Thyroid gland (tissue), 4 donors: ENCODE measurements around the gene RAB6A. TPM values are rescaled to one million over a fixed set of nuclear protein-coding genes. Genes with fewer than 3 reads are reported as not detected.
A peak's percentile ranks its signal among the peaks of the same experiment; 100 is the strongest.

Experiments used
- DNase-seq, 2 donors: peaks; one replicate each; pipeline ENCODE4 v3.0.0-alpha.2; 2019
- H3K27ac ChIP-seq, 3 donors: fragments of 200-600 bp; sonication (generic); 1 replicate in 2 of 3; 2 replicates in 1 of 3; pipeline ENCODE4 v1.5.1; 2016 to 2019; ENCODE audit warnings: mild to moderate bottlenecking in 1 of 3, moderate library complexity in 1 of 3
- H3K27me3 ChIP-seq: fragments of 200-600 bp; sonication (generic); one replicate; pipeline ENCODE4 v1.5.1; 2019
- H3K36me3 ChIP-seq, 2 donors: fragments of 200-600 bp; sonication (generic); one replicate each; pipeline ENCODE4 v1.5.1; 2016 to 2019
- H3K4me1 ChIP-seq, 2 donors: fragments of 200-600 bp; sonication (generic); one replicate each; pipeline ENCODE4 v1.5.1; 2017 to 2019
- H3K4me3 ChIP-seq, 3 donors: fragments of 200-600 bp; sonication (generic); replicated peaks in 1 of 3; 1 replicate in 2 of 3; 2 replicates in 1 of 3; pipeline ENCODE4 v1.5.1; 2016; ENCODE audit warnings: mild to moderate bottlenecking in 1 of 3
- H3K9me3 ChIP-seq: fragments of 200-600 bp; sonication (generic); one replicate; pipeline ENCODE4 v1.5.1; 2017
- POLR2A ChIP-seq, 2 donors: fragments of 450-650 bp; IDR thresholded peaks; one replicate each; pipeline ENCODE4 v1.6.1; 2017; ENCODE audit warnings: antibody characterized with exemption in 2 of 2, mild to moderate bottlenecking in 2 of 2, moderate library complexity in 1 of 2
- WGBS, 2 donors: methylation state at CpG; one replicate each; pipeline ENCODE4 v1.1.5; 2017; 5-methylcytosine and 5-hydroxymethylcytosine counted together
- intact Hi-C: fragments of 100-400 bp; cut with DNase I; formaldehyde crosslinking; loops from one replicate; pipeline ENCODE4 v1.15.1; 2023
- total RNA-seq, 4 donors: library from RNA; depleted of rRNA; stranded (reverse); fragments of >200 nt; gene quantifications; one replicate each; pipeline ENCODE4 v1.2.3, GENCODE V29; 2016
- TF ChIP-seq, protein P1 (sequence below), 6 experiments: fragments of 200-600 bp in 3 of 6; fragments of 450-650 bp in 3 of 6; sonication (generic) in 3 of 6; IDR thresholded peaks; one replicate each; pipeline ENCODE4 v1.5.1; 2016 to 2019; ENCODE audit warnings: antibody characterized with exemption in 6 of 6, mild to moderate bottlenecking in 2 of 6, inconsistent platforms in 1 of 6, moderate library complexity in 1 of 6

The RAB6A gene
- total RNA-seq, 4 donors from 2014 or later = 131 to 191 (median 178) TPM

DNA sequence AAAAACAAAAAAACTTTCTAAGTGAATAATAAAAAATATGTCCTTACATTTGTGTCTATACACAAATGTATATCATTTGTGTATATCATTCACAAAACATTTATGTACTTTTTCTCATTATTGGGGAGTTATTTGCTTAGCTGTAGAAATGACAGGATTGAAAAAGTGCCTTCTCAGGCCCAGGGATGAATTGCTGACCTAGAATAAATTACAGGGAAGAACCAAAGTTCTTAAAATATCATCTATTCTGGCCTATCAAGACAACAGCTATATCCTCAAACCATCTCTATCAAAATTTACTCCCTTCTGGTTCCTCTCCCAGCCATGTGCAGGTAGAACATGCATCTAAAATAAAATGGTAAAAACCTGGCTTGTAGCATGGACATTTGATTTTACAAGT is 1.9 kb upstream of the RAB6A start:
- intact Hi-C loops = no loop called here
- TF ChIP-seq, protein P1, sequence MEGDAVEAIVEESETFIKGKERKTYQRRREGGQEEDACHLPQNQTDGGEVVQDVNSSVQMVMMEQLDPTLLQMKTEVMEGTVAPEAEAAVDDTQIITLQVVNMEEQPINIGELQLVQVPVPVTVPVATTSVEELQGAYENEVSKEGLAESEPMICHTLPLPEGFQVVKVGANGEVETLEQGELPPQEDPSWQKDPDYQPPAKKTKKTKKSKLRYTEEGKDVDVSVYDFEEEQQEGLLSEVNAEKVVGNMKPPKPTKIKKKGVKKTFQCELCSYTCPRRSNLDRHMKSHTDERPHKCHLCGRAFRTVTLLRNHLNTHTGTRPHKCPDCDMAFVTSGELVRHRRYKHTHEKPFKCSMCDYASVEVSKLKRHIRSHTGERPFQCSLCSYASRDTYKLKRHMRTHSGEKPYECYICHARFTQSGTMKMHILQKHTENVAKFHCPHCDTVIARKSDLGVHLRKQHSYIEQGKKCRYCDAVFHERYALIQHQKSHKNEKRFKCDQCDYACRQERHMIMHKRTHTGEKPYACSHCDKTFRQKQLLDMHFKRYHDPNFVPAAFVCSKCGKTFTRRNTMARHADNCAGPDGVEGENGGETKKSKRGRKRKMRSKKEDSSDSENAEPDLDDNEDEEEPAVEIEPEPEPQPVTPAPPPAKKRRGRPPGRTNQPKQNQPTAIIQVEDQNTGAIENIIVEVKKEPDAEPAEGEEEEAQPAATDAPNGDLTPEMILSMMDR (IDR thresholded peaks at IDR 0.05) = no peak
- TF ChIP-seq POLR2A (IDR thresholded peaks at IDR 0.05) = no peak
- no peaks in the 10 kb centered on the region for H3K36me3 ChIP-seq

DNA sequence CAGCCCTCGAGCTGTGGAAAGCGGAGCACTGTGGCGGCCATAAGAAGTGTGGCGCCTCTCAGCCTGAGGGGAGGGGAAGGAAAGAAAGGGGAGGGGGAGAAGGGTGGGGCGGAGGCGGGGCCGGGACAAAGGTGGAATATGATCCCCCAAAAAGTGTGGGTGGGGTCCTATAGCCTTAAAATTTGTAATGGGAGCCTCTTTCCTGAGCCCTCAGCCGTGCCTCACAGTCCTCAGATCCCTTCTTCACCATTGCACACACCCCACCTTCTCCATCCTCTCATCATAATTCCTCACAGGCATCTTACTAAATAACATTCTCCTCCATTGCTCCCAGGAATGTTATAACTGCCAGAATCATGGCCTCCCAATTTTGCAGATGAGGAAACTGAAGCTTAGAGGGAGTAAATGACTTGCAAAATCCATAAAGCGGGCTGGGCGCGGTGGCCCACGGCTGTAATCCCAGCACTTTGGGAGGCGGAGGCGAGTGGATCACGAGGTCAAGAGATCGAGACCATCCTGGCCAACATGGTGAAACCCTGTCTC is 600 bp upstream of the RAB6A start:
- no peak for TF ChIP-seq POLR2A (IDR thresholded peaks at IDR 0.05)
- TF ChIP-seq, protein P1 (IDR thresholded peaks at IDR 0.05) = peak in 1 of 6 experiments; percentile 1
- Histone ChIP-seq H3K27ac (peak overlapping the region; percentile 82 to 87 (median 86)), H3K4me1 (peaks cover 19% of the 10 kb centered on the region in 2 donors), H3K4me3 (peak overlapping the region in 1 of 3 donors; percentile 18), H3K9me3 (no peaks in the 10 kb centered on the region), H3K27me3 (no peaks in the 10 kb centered on the region), H3K36me3 (no peaks in the 10 kb centered on the region)
- no peak for DNase-seq
- WGBS, 2 donors = 47 to 48% methylated on average over 16 of the region's 16 CpGs
- intact Hi-C loops = no loop called here

More for the DNA sequence above, 1.9 kb upstream of the RAB6A start:
- Histone ChIP-seq H3K4me3 (no peak overlapping the region), H3K4me1 (peaks cover 17 to 19% of the 10 kb centered on the region in 2 donors), H3K27ac (no peak overlapping the region), H3K27me3 (no peaks in the 10 kb centered on the region), H3K9me3 (no peaks in the 10 kb centered on the region)
- DNase-seq = no peak

DNA sequence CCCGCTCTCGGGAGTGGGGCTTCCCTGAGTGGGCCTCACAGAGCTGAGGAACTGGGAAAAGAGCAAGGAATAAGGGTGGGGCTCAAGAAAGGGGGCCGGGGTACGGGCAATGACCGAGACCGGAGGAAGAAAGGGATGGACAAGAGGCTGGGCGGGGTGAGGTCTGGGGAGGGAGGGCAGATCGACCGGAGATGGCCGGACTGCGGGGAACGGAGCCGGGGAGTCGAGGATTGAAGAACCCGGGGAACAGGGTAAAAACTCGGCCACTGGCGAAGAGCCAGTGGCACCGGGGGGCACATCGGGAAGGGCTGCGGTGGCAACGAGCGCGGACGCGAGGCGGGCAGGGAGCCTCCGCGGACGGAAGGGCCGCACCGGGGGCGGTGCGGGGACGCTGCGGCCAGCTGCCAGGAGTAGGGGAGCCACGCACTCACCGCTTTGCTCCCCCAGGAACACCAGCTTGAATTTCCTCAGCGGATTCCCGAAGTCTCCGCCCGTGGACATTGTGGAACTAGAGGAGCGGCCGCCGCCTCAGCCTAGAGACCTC is 667 bp downstream of the RAB6A start:
- intact Hi-C loops = no loop called here
- peaks cover 19% of the 10 kb centered on the region in 2 donors for H3K4me1 ChIP-seq
- H3K4me3 ChIP-seq = peak overlapping the region; percentile 67 to 100 (median 93)
- H3K9me3 ChIP-seq = no peaks in the 10 kb centered on the region
- peak overlapping the region; percentile 97 to 99 (median 97) for H3K27ac ChIP-seq
- DNase-seq = peak; percentile 57 to 58
- no peaks in the 10 kb centered on the region for H3K36me3 ChIP-seq
- 1% methylated on average over 18 to 33 of the region's 44 CpGs for WGBS, 2 donors
- TF ChIP-seq, protein P1 (IDR thresholded peaks at IDR 0.05) = no peak
- TF ChIP-seq POLR2A (IDR thresholded peaks at IDR 0.05) = no peak
- no peaks in the 10 kb centered on the region for H3K27me3 ChIP-seq

DNA sequence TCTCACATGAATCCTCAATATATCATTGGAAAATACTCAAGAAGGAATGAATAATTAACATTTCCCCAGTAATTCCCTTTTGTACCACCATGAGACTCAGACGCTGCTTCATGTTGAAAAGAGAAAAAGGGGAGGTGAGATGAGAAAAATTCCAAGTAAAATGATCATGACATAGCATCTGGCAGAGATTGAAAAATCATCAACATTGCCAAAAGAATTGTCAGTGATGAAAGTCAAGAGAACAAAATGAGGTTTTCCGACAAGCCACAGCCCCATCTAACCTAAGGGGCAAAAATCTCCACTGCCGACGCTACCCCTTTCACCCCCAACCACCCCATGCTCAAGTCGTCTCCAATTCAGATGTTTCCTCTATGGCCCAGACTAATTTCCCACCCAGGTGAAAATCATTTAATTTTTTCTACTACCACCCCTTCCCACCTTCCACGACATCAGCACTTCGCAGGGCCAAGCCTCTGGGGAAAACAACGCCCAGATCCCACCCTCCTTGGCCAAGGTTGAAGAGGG is 1.2 kb downstream of the RAB6A start:
- TF ChIP-seq POLR2A (IDR thresholded peaks at IDR 0.05) = no peak
- TF ChIP-seq, protein P1 (IDR thresholded peaks at IDR 0.05) = peak in 3 of 6 experiments; percentile 24 to 49 (median 34)
- WGBS, 2 donors = 1% methylated on average over 8 of the region's 8 CpGs
- peak overlapping the region; percentile 97 to 99 (median 97) for H3K27ac ChIP-seq
- intact Hi-C loops = no loop called here
- H3K4me1 ChIP-seq = peaks cover 19% of the 10 kb centered on the region in 2 donors
- no peaks in the 10 kb centered on the region for H3K36me3 ChIP-seq
- no peaks in the 10 kb centered on the region for H3K27me3 ChIP-seq
- DNase-seq = no peak
- peak overlapping the region; percentile 67 to 100 (median 93) for H3K4me3 ChIP-seq
- no peaks in the 10 kb centered on the region for H3K9me3 ChIP-seq

DNA sequence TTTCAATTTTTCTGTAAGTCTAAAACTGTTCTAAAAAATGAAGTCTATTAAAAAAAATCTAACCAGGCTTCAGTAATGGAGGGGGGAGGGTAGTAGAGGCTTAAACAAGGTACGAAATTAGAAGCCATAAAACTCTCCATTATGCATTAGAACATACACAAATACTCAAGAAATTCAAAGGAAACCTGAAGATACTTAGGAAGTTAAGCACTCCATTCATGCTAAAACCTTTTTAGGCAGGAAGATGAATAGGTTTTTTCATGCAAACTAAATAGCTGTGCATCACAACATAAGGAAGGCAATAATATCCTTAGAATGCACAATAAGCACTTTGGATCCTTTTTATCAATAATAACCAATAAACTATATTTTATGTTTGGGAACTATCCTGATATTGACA is 2.4 kb downstream of the RAB6A start:
- Histone ChIP-seq H3K4me1 (peaks cover 19 to 23% of the 10 kb centered on the region in 2 donors), H3K4me3 (no peak overlapping the region), H3K27ac (no peak overlapping the region), H3K27me3 (no peaks in the 10 kb centered on the region), H3K9me3 (no peaks in the 10 kb centered on the region), H3K36me3 (no peaks in the 10 kb centered on the region)
- no peak for TF ChIP-seq POLR2A (IDR thresholded peaks at IDR 0.05)
- TF ChIP-seq, protein P1 (IDR thresholded peaks at IDR 0.05) = no peak
- WGBS, 2 donors = 55 to 69% methylated on average over 1 of the region's 1 CpG
- intact Hi-C loops = no loop called here
- no peak for DNase-seq
